Stimulated activated memory B cell treated with anti-CD40 and anti-IgM and Interleukin-4, amounts not matched to agents 10 μg/mL and 1 μg/mL and 100 μg/mL, for 72 hours (primary cell): ENCODE data around the gene FAM114A2.

Source experiments
- ATAC-seq: fragments of 150-1000 bp; cut with Tn5 transposase; 2 replicates; pipeline ENCODE4 v1.10.0; 2021
- H3K27ac Mint-ChIP-seq: one replicate; pipeline ENCODE4 v1.8.0; 2022; ENCODE audit warnings: mild to moderate bottlenecking, mixed read lengths
- H3K27me3 Mint-ChIP-seq: one replicate; pipeline ENCODE4 v1.8.0; 2022; ENCODE audit warnings: mixed read lengths
- H3K36me3 Mint-ChIP-seq: one replicate; pipeline ENCODE4 v1.8.0; 2022; ENCODE audit warnings: mixed read lengths
- H3K4me1 Mint-ChIP-seq: one replicate; pipeline ENCODE4 v1.8.0; 2022; ENCODE audit warnings: mixed read lengths
- H3K4me3 Mint-ChIP-seq: one replicate; pipeline ENCODE4 v1.8.0; 2022; ENCODE audit warnings: mild to moderate bottlenecking, moderate library complexity, mixed read lengths
- H3K9me3 Mint-ChIP-seq: one replicate; pipeline ENCODE4 v1.8.0; 2022; ENCODE audit warnings: mixed read lengths

FAM114A2 gene

GRCh38 chr5:153952893-153953292 lies 85.8 kb downstream of the FAM114A2 start:
- Mint-ChIP-seq H3K9me3 (no peaks in the 10 kb centered on the region), H3K27ac (no peak overlapping the region), H3K36me3 (no peaks in the 10 kb centered on the region), H3K4me3 (no peak overlapping the region), H3K4me1 (no peaks in the 10 kb centered on the region), H3K27me3 (no peaks in the 10 kb centered on the region)
- ATAC-seq: no peak

DNA sequence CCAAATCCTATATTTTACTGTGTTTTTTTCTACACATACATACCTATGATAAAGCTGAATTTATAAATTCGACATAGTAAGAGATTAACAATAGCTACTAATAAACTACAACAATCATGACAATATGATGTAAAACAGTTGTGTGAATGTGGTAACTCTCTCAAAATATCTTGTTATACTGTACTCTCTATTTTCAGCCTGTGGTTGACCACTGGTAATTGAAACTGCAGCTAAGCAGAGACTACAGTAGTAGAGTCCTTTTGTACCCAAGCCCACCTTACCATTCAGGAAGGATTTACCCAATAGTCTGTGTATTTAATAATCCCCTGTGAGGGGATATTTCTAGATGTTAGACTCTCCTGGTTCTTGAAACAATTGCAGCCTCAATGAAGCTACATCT lies 86.7 kb downstream of the FAM114A2 start:
- Mint-ChIP-seq H3K4me3 (no peak overlapping the region), H3K36me3 (no peaks in the 10 kb centered on the region), H3K27me3 (no peaks in the 10 kb centered on the region)

GRCh38 chr5:153941265-153941664 lies 97.4 kb downstream of the FAM114A2 start:
- H3K4me1 Mint-ChIP-seq: no peaks in the 10 kb centered on the region
- peaks cover 14% of the 10 kb centered on the region for H3K27me3 Mint-ChIP-seq
- peaks cover 30% of the 10 kb centered on the region for H3K9me3 Mint-ChIP-seq
- H3K36me3 Mint-ChIP-seq: peaks cover 5% of the 10 kb centered on the region
- no peak overlapping the region for H3K27ac Mint-ChIP-seq
- H3K4me3 Mint-ChIP-seq: no peak overlapping the region
- ATAC-seq: no peak

More for the DNA sequence above, 86.7 kb downstream of the FAM114A2 start:
- no peak overlapping the region for H3K27ac Mint-ChIP-seq
- ATAC-seq: no peak
- no peaks in the 10 kb centered on the region for H3K9me3 Mint-ChIP-seq
- no peaks in the 10 kb centered on the region for H3K4me1 Mint-ChIP-seq
